DOHH2 (cell line): Measurements from ENCODE around the gene PSME1.

ENCODE experiments used
- H3F3A ChIP-seq: fragments of 200-600 bp; sonication (generic), shearing (Covaris generic); 2 replicates; pipeline ENCODE4 v1.6.0; 2016; ENCODE audit warnings: antibody characterized with exemption, mild to moderate bottlenecking; ENCODE audit not compliant: control insufficient read depth, insufficient read depth
- H3K27ac ChIP-seq: fragments of 200-600 bp; sonication (generic); 2 replicates; pipeline ENCODE4 v1.5.1; 2014; ENCODE audit warnings: low read depth, mild to moderate bottlenecking, low read length, moderate library complexity
- H3K27me3 ChIP-seq: fragments of 200-600 bp; sonication (generic); 2 replicates; pipeline ENCODE4 v1.6.1; 2014; ENCODE audit warnings: mild to moderate bottlenecking, low read length, mixed read lengths; ENCODE audit not compliant: control insufficient read depth
- H3K36me3 ChIP-seq: fragments of 200-600 bp; sonication (generic); 2 replicates; pipeline ENCODE4 v1.6.1; 2014; ENCODE audit warnings: mild to moderate bottlenecking, low read length, moderate library complexity, mixed read lengths; ENCODE audit not compliant: control insufficient read depth
- H3K4me1 ChIP-seq: fragments of 200-600 bp; sonication (generic); 2 replicates; pipeline ENCODE4 v1.6.1; 2014; ENCODE audit warnings: mild to moderate bottlenecking, low read length, mixed read lengths; ENCODE audit not compliant: control insufficient read depth
- H3K4me2 ChIP-seq: fragments of 200-600 bp; sonication (generic); 2 replicates; pipeline ENCODE4 v1.6.0; 2014; ENCODE audit warnings: mild to moderate bottlenecking, low read length, moderate library complexity
- H3K4me3 ChIP-seq: fragments of 200-600 bp; sonication (generic); 2 replicates; pipeline ENCODE4 v1.5.1; 2014; ENCODE audit warnings: mild to moderate bottlenecking, low read length, mixed read lengths
- H3K79me2 ChIP-seq: fragments of 200-600 bp; sonication (generic); 2 replicates; pipeline ENCODE4 v1.6.1; 2014; ENCODE audit warnings: mild to moderate bottlenecking, low read length, mixed read lengths; ENCODE audit not compliant: control insufficient read depth
- H3K9me2 ChIP-seq: fragments of 200-600 bp; sonication (generic); replicated peaks from 2 replicates; pipeline ENCODE4 v1.6.1; 2014; ENCODE audit warnings: mild to moderate bottlenecking, low read length, mixed read lengths; ENCODE audit not compliant: control insufficient read depth
- H3K9me3 ChIP-seq: fragments of 200-600 bp; sonication (generic); 2 replicates; pipeline ENCODE4 v1.6.1; 2014; ENCODE audit warnings: antibody characterized with exemption, low read length, mixed read lengths; ENCODE audit not compliant: control insufficient read depth, insufficient read depth
- H4K20me1 ChIP-seq: fragments of 200-600 bp; sonication (generic); 2 replicates; pipeline ENCODE4 v1.6.0; 2014; ENCODE audit warnings: low read depth, mild to moderate bottlenecking, antibody characterized with exemption, low read length, moderate library complexity; ENCODE audit not compliant: control insufficient read depth, insufficient read depth
- CTCF ChIP-seq: fragments of 200-600 bp; sonication (generic); IDR thresholded peaks from one replicate; pipeline ENCODE4 v1.5.1; 2014; ENCODE audit warnings: antibody characterized with exemption, mild to moderate bottlenecking, low read depth, low read length; ENCODE audit not compliant: poor library complexity, severe bottlenecking
- EZH2phosphoT487 ChIP-seq: fragments of 200-600 bp; sonication (generic); IDR thresholded peaks from 2 replicates; pipeline ENCODE4 v1.6.1; 2017; ENCODE audit warnings: borderline replicate concordance, mild to moderate bottlenecking, antibody characterized with exemption, low read length, moderate library complexity, mixed read lengths

Gene PSME1

GRCh38 chr14:24150061-24150460 lies 14.1 kb downstream of the PSME1 start:
- peaks cover 52% of the 10 kb centered on the region for H3K36me3 ChIP-seq
- peaks cover 34% of the 10 kb centered on the region for H3K79me2 ChIP-seq
- H3K4me2 ChIP-seq = no peak overlapping the region
- no peaks in the 10 kb centered on the region for H3K27me3 ChIP-seq
- peaks cover 3% of the 10 kb centered on the region; the same call in 1 of the 2 replicates for H4K20me1 ChIP-seq
- 0 out of 2 replicates have a peak, but pooled peaks cover 3% of the 10 kb centered on the region for H3F3A ChIP-seq
- no peaks in the 10 kb centered on the region for H3K9me2 ChIP-seq
- H3K9me3 ChIP-seq = no peaks in the 10 kb centered on the region
- H3K4me3 ChIP-seq = no peak overlapping the region
- peaks cover 20% of the 10 kb centered on the region for H3K4me1 ChIP-seq
- H3K27ac ChIP-seq = no peak overlapping the region
- no peak for TF ChIP-seq EZH2phosphoT487

GRCh38 chr14:24150567-24150966 lies 14.6 kb downstream of the PSME1 start:
- no peak overlapping the region for H3K4me3 ChIP-seq
- H3K27ac ChIP-seq = no peak overlapping the region
- no peaks in the 10 kb centered on the region for H3K9me2 ChIP-seq
- peaks cover 15% of the 10 kb centered on the region for H3K4me1 ChIP-seq
- H3K36me3 ChIP-seq = peaks cover 56% of the 10 kb centered on the region
- H4K20me1 ChIP-seq = peaks cover 3% of the 10 kb centered on the region; the same call in 1 of the 2 replicates
- TF ChIP-seq CTCF (no peak), EZH2phosphoT487 (no peak)
- no peaks in the 10 kb centered on the region for H3K27me3 ChIP-seq
- no peaks in the 10 kb centered on the region for H3K9me3 ChIP-seq
- H3K4me2 ChIP-seq = no peak overlapping the region
- H3F3A ChIP-seq = 0 out of 2 replicates have a peak, but pooled peaks cover 3% of the 10 kb centered on the region
- peaks cover 30% of the 10 kb centered on the region for H3K79me2 ChIP-seq

GRCh38 chr14:24150993-24151392 lies 15.0 kb downstream of the PSME1 start:
- H4K20me1 ChIP-seq = peaks cover 3% of the 10 kb centered on the region; the same call in 1 of the 2 replicates
- H3K4me2 ChIP-seq = no peak overlapping the region
- peaks cover 26% of the 10 kb centered on the region for H3K79me2 ChIP-seq
- H3F3A ChIP-seq = 0 out of 2 replicates have a peak, but pooled peaks cover 3% of the 10 kb centered on the region
- TF ChIP-seq CTCF = no peak
- TF ChIP-seq EZH2phosphoT487 = no peak
- no peaks in the 10 kb centered on the region for H3K9me2 ChIP-seq
- peaks cover 60% of the 10 kb centered on the region for H3K36me3 ChIP-seq
- no peak overlapping the region for H3K4me3 ChIP-seq
- H3K9me3 ChIP-seq = no peaks in the 10 kb centered on the region
- peaks cover 10% of the 10 kb centered on the region for H3K4me1 ChIP-seq
- no peak overlapping the region for H3K27ac ChIP-seq
- no peaks in the 10 kb centered on the region for H3K27me3 ChIP-seq

GRCh38 chr14:24151404-24152080 lies 15.5 kb downstream of the PSME1 start:
- Histone ChIP-seq H3K9me2 (no peaks in the 10 kb centered on the region), H3K27me3 (no peaks in the 10 kb centered on the region), H3K79me2 (peaks cover 22% of the 10 kb centered on the region), H4K20me1 (peaks cover 3% of the 10 kb centered on the region; the same call in 1 of the 2 replicates), H3K27ac (no peak overlapping the region), H3K36me3 (peaks cover 60% of the 10 kb centered on the region), H3K4me1 (peaks cover 10% of the 10 kb centered on the region), H3F3A (0 out of 2 replicates have a peak, but pooled peaks cover 3% of the 10 kb centered on the region), H3K4me3 (no peak overlapping the region), H3K9me3 (no peaks in the 10 kb centered on the region), H3K4me2 (no peak overlapping the region)
- TF ChIP-seq EZH2phosphoT487 (no peak), CTCF (no peak)
